ENCODE data around the gene H2BK1.

H2BK1 gene

DNA sequence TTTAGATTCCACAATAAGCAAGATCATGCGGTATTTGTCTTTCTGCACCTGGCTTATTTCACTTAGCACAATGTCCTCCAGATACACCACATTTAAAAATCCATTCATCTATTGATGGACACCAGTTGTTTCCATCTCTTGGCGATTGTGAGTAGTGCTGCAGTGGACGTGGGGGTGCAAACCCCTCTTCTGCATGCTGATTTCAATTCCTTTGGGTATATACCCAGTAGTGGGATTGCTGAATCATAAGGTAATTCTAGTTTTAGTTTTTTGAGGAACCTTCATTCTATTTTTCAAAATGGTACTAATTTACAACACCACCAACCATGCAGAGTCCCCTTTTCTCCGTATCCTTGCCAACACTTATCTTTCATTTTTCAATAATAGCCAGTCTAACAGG, 21.2 kb downstream of the H2BK1 start:
- Histone ChIP-seq H3K27me3 (ENCODE audit: control insufficient read depth, insufficient read depth, low read length) (peaks cover 7% of the 10 kb centered on the region), H3K36me3 (ENCODE audit: control insufficient read depth, insufficient read depth, low read length) (no peaks in the 10 kb centered on the region), H3K9me3 (ENCODE audit: control insufficient read depth, low read length) (no peaks in the 10 kb centered on the region), H3K9ac (ENCODE audit: low read length) (no peak overlapping the region), H3K4me1 (ENCODE audit: control insufficient read depth, insufficient read depth, low read length) (no peaks in the 10 kb centered on the region), H3K4me3 (ENCODE audit: low read length) (no peak overlapping the region)

GRCh38 chr7:151188252-151188542, 22.1 kb downstream of the H2BK1 start:
- peaks cover 7% of the 10 kb centered on the region for H3K27me3 ChIP-seq (ENCODE audit: control insufficient read depth, insufficient read depth, low read length)
- H3K9ac ChIP-seq (ENCODE audit: low read length): no peak overlapping the region
- H3K4me1 ChIP-seq (ENCODE audit: control insufficient read depth, insufficient read depth, low read length): no peaks in the 10 kb centered on the region
- H3K36me3 ChIP-seq (ENCODE audit: control insufficient read depth, insufficient read depth, low read length): no peaks in the 10 kb centered on the region
- H3K4me3 ChIP-seq (ENCODE audit: low read length): no peak overlapping the region
- no peaks in the 10 kb centered on the region for H3K9me3 ChIP-seq (ENCODE audit: control insufficient read depth, low read length)

DNA sequence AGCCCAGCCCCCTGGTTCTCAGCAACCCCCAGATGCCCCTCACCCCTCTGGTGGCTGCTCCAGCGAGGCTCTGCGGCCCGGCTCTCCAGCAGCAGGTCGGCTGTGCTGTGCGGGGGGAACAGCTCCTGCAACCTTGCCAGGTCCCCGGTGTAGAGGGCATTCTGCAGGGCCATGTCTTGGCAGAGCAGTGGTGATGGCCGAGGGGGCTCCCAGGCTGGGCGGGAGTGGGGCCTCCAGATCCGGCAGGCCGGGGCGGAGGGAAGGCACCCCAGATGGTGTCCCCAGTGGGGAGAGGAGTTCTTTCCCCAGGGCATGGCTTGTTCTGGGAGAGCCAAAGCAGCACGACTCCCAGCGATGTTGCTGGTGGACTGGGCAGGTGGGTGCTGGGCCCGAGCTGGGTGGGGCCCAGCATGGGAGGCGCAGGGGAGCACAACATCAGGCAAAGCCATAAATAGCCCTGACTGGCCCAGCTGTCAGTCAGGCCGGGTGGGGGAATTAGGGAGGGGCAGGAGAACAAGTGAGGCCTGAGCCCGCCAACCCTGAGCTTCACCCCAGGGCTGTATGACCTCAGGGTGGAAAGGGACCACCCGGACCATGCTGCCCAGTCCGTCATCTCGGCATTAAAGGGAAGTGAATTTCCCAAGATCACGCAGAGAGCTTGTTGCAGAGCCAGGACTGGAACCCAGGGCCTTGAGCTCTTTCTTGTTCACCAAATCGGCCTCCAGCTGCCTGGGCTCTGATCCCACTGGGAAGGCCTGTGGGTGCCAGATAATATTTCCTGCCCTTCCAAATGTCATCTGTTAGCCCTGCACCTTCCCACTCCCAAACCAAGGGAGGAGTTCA, 22.7 kb downstream of the H2BK1 start:
- Histone ChIP-seq H3K4me1 (ENCODE audit: control insufficient read depth, insufficient read depth, low read length) (no peaks in the 10 kb centered on the region), H3K9me3 (ENCODE audit: control insufficient read depth, low read length) (no peaks in the 10 kb centered on the region), H3K4me3 (ENCODE audit: low read length) (no peak overlapping the region), H3K27me3 (ENCODE audit: control insufficient read depth, insufficient read depth, low read length) (peaks cover 7% of the 10 kb centered on the region), H3K36me3 (ENCODE audit: control insufficient read depth, insufficient read depth, low read length) (no peaks in the 10 kb centered on the region), H3K9ac (ENCODE audit: low read length) (no peak overlapping the region)

GRCh38 chr7:151186640-151187408, 23.5 kb downstream of the H2BK1 start, which contains the start of gene ASB10:
Gene ASB10 (minus strand): TSS chr7:151187250. CDS start chr7:151187130, 120 bp downstream.
- Histone ChIP-seq H3K36me3 (ENCODE audit: control insufficient read depth, insufficient read depth, low read length) (no peaks in the 10 kb centered on the region), H3K27me3 (ENCODE audit: control insufficient read depth, insufficient read depth, low read length) (peaks cover 7% of the 10 kb centered on the region), H3K4me1 (ENCODE audit: control insufficient read depth, insufficient read depth, low read length) (no peaks in the 10 kb centered on the region), H3K9ac (ENCODE audit: low read length) (no peak within 1 kb of the TSS), H3K9me3 (ENCODE audit: control insufficient read depth, low read length) (no peaks in the 10 kb centered on the region), H3K4me3 (ENCODE audit: low read length) (no peak within 1 kb of the TSS)

GRCh38 chr7:151185762-151186639, 24.3 kb downstream of the H2BK1 start:
- peaks cover 10% of the 10 kb centered on the region for H3K27me3 ChIP-seq (ENCODE audit: control insufficient read depth, insufficient read depth, low read length)
- no peaks in the 10 kb centered on the region for H3K4me1 ChIP-seq (ENCODE audit: control insufficient read depth, insufficient read depth, low read length)
- H3K36me3 ChIP-seq (ENCODE audit: control insufficient read depth, insufficient read depth, low read length): no peaks in the 10 kb centered on the region
- no peak overlapping the region for H3K9ac ChIP-seq (ENCODE audit: low read length)
- H3K9me3 ChIP-seq (ENCODE audit: control insufficient read depth, low read length): no peaks in the 10 kb centered on the region
- no peak overlapping the region for H3K4me3 ChIP-seq (ENCODE audit: low read length)

GRCh38 chr7:151181011-151181431, 29.3 kb downstream of the H2BK1 start:
- Histone ChIP-seq H3K36me3 (ENCODE audit: control insufficient read depth, insufficient read depth, low read length) (no peaks in the 10 kb centered on the region), H3K9me3 (ENCODE audit: control insufficient read depth, low read length) (no peaks in the 10 kb centered on the region), H3K9ac (ENCODE audit: low read length) (no peak overlapping the region), H3K27me3 (ENCODE audit: control insufficient read depth, insufficient read depth, low read length) (peaks cover 14% of the 10 kb centered on the region), H3K4me3 (ENCODE audit: low read length) (no peak overlapping the region), H3K4me1 (ENCODE audit: control insufficient read depth, insufficient read depth, low read length) (no peaks in the 10 kb centered on the region)

GRCh38 chr7:151179946-151180345, 30.3 kb downstream of the H2BK1 start:
- peaks cover 24% of the 10 kb centered on the region for H3K27me3 ChIP-seq (ENCODE audit: control insufficient read depth, insufficient read depth, low read length)
- H3K36me3 ChIP-seq (ENCODE audit: control insufficient read depth, insufficient read depth, low read length): no peaks in the 10 kb centered on the region
- no peak overlapping the region for H3K9ac ChIP-seq (ENCODE audit: low read length)
- H3K4me1 ChIP-seq (ENCODE audit: control insufficient read depth, insufficient read depth, low read length): no peaks in the 10 kb centered on the region
- H3K9me3 ChIP-seq (ENCODE audit: control insufficient read depth, low read length): no peaks in the 10 kb centered on the region
- no peak overlapping the region for H3K4me3 ChIP-seq (ENCODE audit: low read length)

GRCh38 chr7:151179287-151179860, 30.9 kb downstream of the H2BK1 start:
- no peak overlapping the region for H3K4me3 ChIP-seq (ENCODE audit: low read length)
- peaks cover 29% of the 10 kb centered on the region for H3K27me3 ChIP-seq (ENCODE audit: control insufficient read depth, insufficient read depth, low read length)
- H3K36me3 ChIP-seq (ENCODE audit: control insufficient read depth, insufficient read depth, low read length): no peaks in the 10 kb centered on the region
- no peaks in the 10 kb centered on the region for H3K4me1 ChIP-seq (ENCODE audit: control insufficient read depth, insufficient read depth, low read length)
- no peak overlapping the region for H3K9ac ChIP-seq (ENCODE audit: low read length)
- no peaks in the 10 kb centered on the region for H3K9me3 ChIP-seq (ENCODE audit: control insufficient read depth, low read length)

DNA sequence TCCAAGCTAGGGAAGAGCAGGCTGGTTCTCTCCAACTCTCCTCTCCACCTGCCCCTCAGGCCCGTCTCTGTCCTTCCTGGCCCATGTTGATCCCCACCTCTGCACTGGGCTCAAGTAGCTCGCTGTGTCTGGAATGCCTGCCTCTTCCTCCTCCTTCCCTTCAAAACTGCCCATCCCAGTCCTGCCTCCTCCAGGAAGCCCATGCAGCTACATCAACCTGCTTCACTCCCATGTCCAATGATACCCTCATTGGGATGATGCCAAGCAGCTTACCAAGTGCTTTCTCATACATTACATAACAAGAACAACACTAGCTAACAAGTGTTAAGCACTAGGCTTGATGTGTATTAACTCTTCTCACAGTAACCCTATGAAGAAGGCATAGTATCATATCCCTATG, 31.5 kb downstream of the H2BK1 start:
- H3K4me3 ChIP-seq (ENCODE audit: low read length): no peak overlapping the region
- no peaks in the 10 kb centered on the region for H3K4me1 ChIP-seq (ENCODE audit: control insufficient read depth, insufficient read depth, low read length)
- H3K9ac ChIP-seq (ENCODE audit: low read length): no peak overlapping the region
- H3K36me3 ChIP-seq (ENCODE audit: control insufficient read depth, insufficient read depth, low read length): no peaks in the 10 kb centered on the region
- no peaks in the 10 kb centered on the region for H3K9me3 ChIP-seq (ENCODE audit: control insufficient read depth, low read length)
- H3K27me3 ChIP-seq (ENCODE audit: control insufficient read depth, insufficient read depth, low read length): peaks cover 30% of the 10 kb centered on the region

DNA sequence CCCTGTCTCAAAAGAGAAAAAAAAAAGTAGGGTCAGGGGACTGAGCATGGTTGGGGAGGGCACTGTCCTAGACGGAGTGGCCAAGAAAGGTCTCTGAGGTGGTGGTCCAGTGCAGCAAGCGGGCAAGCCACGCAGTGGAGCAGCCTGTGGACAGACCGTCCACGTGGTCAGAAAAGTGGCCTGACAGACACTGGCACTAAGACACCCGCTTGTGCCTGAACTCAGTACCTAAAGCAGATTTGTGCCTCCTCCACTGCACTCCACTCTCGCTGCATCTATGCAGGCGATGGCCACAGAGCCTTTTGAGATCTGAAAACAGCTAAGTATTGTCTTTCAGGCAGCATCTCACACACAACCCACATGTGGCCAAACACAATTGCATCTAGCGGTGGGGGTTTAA, 32.1 kb downstream of the H2BK1 start:
- Histone ChIP-seq H3K4me3 (ENCODE audit: low read length) (no peak overlapping the region), H3K9ac (ENCODE audit: low read length) (no peak overlapping the region), H3K36me3 (ENCODE audit: control insufficient read depth, insufficient read depth, low read length) (no peaks in the 10 kb centered on the region), H3K27me3 (ENCODE audit: control insufficient read depth, insufficient read depth, low read length) (peaks cover 35% of the 10 kb centered on the region), H3K9me3 (ENCODE audit: control insufficient read depth, low read length) (no peaks in the 10 kb centered on the region), H3K4me1 (ENCODE audit: control insufficient read depth, insufficient read depth, low read length) (no peaks in the 10 kb centered on the region)

DNA sequence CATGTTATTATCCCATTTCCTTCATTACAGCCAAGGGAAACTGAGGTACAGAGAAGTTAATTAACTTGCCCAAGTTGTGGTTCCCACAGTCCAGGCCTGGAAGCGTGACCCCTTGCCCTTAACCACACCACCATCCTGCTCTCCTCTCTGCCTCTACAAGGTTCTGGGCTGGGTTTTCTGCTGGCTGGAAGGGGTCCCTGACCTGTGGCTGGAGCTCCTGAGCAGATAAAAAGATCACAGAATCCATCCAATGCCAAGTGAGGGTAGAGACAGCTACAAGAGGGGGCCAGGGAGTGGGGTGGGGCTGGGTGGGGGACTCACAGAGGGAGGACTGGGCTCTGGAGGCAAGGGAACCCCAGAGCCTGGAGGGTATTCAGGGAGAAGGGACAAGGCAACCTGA, 33.0 kb downstream of the H2BK1 start:
- Histone ChIP-seq H3K9me3 (ENCODE audit: control insufficient read depth, low read length) (no peaks in the 10 kb centered on the region), H3K36me3 (ENCODE audit: control insufficient read depth, insufficient read depth, low read length) (no peaks in the 10 kb centered on the region), H3K27me3 (ENCODE audit: control insufficient read depth, insufficient read depth, low read length) (peaks cover 40% of the 10 kb centered on the region), H3K4me3 (ENCODE audit: low read length) (no peak overlapping the region), H3K9ac (ENCODE audit: low read length) (no peak overlapping the region), H3K4me1 (ENCODE audit: control insufficient read depth, insufficient read depth, low read length) (no peaks in the 10 kb centered on the region)
